GM23338 (cell line): ENCODE results near the gene TMA7B.

Experiments used
- CREB1 ChIP-seq: fragments of 250-450 bp; sonication (Bioruptor Pico); IDR thresholded peaks from 2 replicates; pipeline ENCODE4 v1.5.0; 2020; ENCODE audit warnings: low read depth, mild to moderate bottlenecking, moderate library complexity
- CTCF ChIP-seq, 2 experiments: fragments of 200-600 bp in 1 of 2; sonication (generic) in 1 of 2; conservative IDR thresholded peaks; 2 replicates each; pipeline versions ENCODE4 v1.5.1 to v1.6.1; 2016 to 2017; ENCODE audit warnings: antibody characterized with exemption in 2 of 2, low read depth in 2 of 2, mild to moderate bottlenecking in 2 of 2, moderate library complexity in 1 of 2
- ETS1 ChIP-seq: IDR thresholded peaks from 2 replicates; pipeline ENCODE4 v1.6.1; 2016; ENCODE audit warnings: antibody characterized with exemption
- EZH2 ChIP-seq: fragments of 200-600 bp; sonication (generic); IDR thresholded peaks from one replicate; pipeline ENCODE4 v1.8.0; 2017; ENCODE audit warnings: antibody characterized with exemption, mild to moderate bottlenecking, low read depth; ENCODE audit not compliant: unreplicated experiment
- EZH2phosphoT487 ChIP-seq: fragments of 200-600 bp; sonication (generic); IDR thresholded peaks from one replicate; pipeline ENCODE4 v1.8.1; 2018; ENCODE audit warnings: antibody characterized with exemption; ENCODE audit not compliant: unreplicated experiment
- JUNB ChIP-seq: IDR thresholded peaks from one replicate; pipeline ENCODE4 v1.6.1; 2016; ENCODE audit warnings: antibody characterized with exemption; ENCODE audit not compliant: unreplicated experiment
- POLR2AphosphoS5 ChIP-seq: IDR thresholded peaks from 2 replicates; pipeline ENCODE4 v1.6.1; 2016; ENCODE audit warnings: antibody characterized with exemption, low read depth
- REST ChIP-seq: IDR thresholded peaks from one replicate; pipeline ENCODE4 v1.6.1; 2018; ENCODE audit warnings: antibody characterized with exemption; ENCODE audit not compliant: unreplicated experiment
- STAT1 ChIP-seq: IDR thresholded peaks from one replicate; pipeline ENCODE4 v1.6.1; 2016; ENCODE audit warnings: antibody characterized with exemption; ENCODE audit not compliant: unreplicated experiment
- ZNF114 ChIP-seq: fragments of 250-450 bp; sonication (Bioruptor Pico); IDR thresholded peaks from 2 replicates; pipeline ENCODE4 v1.5.0; 2020; ENCODE audit warnings: mild to moderate bottlenecking, moderate library complexity
- ZNF331 ChIP-seq: fragments of 250-450 bp; sonication (Bioruptor Pico); IDR thresholded peaks from 2 replicates; pipeline ENCODE4 v1.5.0; 2020; ENCODE audit warnings: low read depth, mild to moderate bottlenecking, moderate library complexity

GRCh38 chr22:39931251-39931650 lies 28.9 kb upstream of the TMA7B start:
- TF ChIP-seq POLR2AphosphoS5 = no peak
- TF ChIP-seq EZH2 = no peak
- no peak for TF ChIP-seq CTCF (conservative IDR thresholded peaks at IDR 0.05; ENCODE audit: low read depth in 2 of 2)
- TF ChIP-seq EZH2phosphoT487 = no peak
- TF ChIP-seq ETS1 = no peak
- TF ChIP-seq REST = no peak
- TF ChIP-seq JUNB = no peak
- no peak for TF ChIP-seq CREB1 (CRISPR knock-in tag)
- no peak for TF ChIP-seq ZNF331 (CRISPR knock-in tag)
- TF ChIP-seq STAT1 = no peak
- no peak for TF ChIP-seq ZNF114 (CRISPR knock-in tag)
